GM23248 (cell line): ENCODE measurements around the gene SGCA. TPM values are rescaled to one million over a fixed set of nuclear protein-coding genes. Genes with fewer than 3 reads are reported as not detected.

ENCODE experiments used
- DNase-seq: peaks from one replicate; pipeline ENCODE4 v3.0.0-alpha.2; 2015
- H2AFZ ChIP-seq: fragments of 200-600 bp; sonication (generic); 2 replicates; pipeline ENCODE4 v1.6.1; 2016; ENCODE audit warnings: antibody characterized with exemption
- H3F3A ChIP-seq: fragments of 200-600 bp; sonication (generic); 2 replicates; pipeline ENCODE4 v1.6.1; 2016; ENCODE audit warnings: mild to moderate bottlenecking, antibody characterized with exemption, mixed run types; ENCODE audit not compliant: insufficient read depth
- H3K27ac ChIP-seq: fragments of 200-600 bp; sonication (generic); 2 replicates; pipeline ENCODE4 v1.5.1; 2016; ENCODE audit warnings: mild to moderate bottlenecking
- H3K27me3 ChIP-seq: fragments of 200-600 bp; sonication (generic); replicated peaks from 2 replicates; pipeline ENCODE4 v1.6.1; 2016; ENCODE audit warnings: mild to moderate bottlenecking; ENCODE audit not compliant: insufficient read depth
- H3K36me3 ChIP-seq: fragments of 200-600 bp; sonication (generic); 2 replicates; pipeline ENCODE4 v1.6.1; 2016; ENCODE audit warnings: low read depth, mild to moderate bottlenecking
- H3K4me1 ChIP-seq: fragments of 200-600 bp; sonication (generic); 2 replicates; pipeline ENCODE4 v1.6.1; 2016; ENCODE audit warnings: mild to moderate bottlenecking; ENCODE audit not compliant: insufficient read depth
- H3K4me2 ChIP-seq: fragments of 200-600 bp; sonication (generic); one replicate; pipeline ENCODE4 v1.6.1; 2016; ENCODE audit warnings: mild to moderate bottlenecking; ENCODE audit not compliant: unreplicated experiment
- H3K4me3 ChIP-seq: fragments of 200-600 bp; sonication (generic); 2 replicates; pipeline ENCODE4 v1.5.1; 2016; ENCODE audit warnings: mild to moderate bottlenecking
- H3K79me2 ChIP-seq: fragments of 200-600 bp; sonication (generic); 2 replicates; pipeline ENCODE4 v1.6.1; 2016; ENCODE audit warnings: mild to moderate bottlenecking; ENCODE audit not compliant: insufficient read depth
- H3K9ac ChIP-seq: fragments of 200-600 bp; sonication (generic); 2 replicates; pipeline ENCODE4 v1.6.1; 2016; ENCODE audit warnings: mild to moderate bottlenecking
- H3K9me2 ChIP-seq: fragments of 200-600 bp; sonication (generic); 2 replicates; pipeline ENCODE4 v1.6.1; 2016; ENCODE audit warnings: mixed run types, mild to moderate bottlenecking, moderate library complexity; ENCODE audit not compliant: insufficient read depth
- H3K9me3 ChIP-seq: fragments of 200-600 bp; sonication (generic); one replicate; pipeline ENCODE4 v1.6.1; 2017; ENCODE audit warnings: low read depth
- H4K20me1 ChIP-seq: fragments of 200-600 bp; sonication (generic); 2 replicates; pipeline ENCODE4 v1.6.0; 2016; ENCODE audit not compliant: insufficient read depth
- EZH2 ChIP-seq: fragments of 200-600 bp; sonication (generic); IDR thresholded peaks from 2 replicates; pipeline ENCODE4 v1.6.1; 2018; ENCODE audit warnings: antibody characterized with exemption, mild to moderate bottlenecking; ENCODE audit not compliant: insufficient read depth, poor library complexity, severe bottlenecking
- EZH2phosphoT487 ChIP-seq: fragments of 200-600 bp; sonication (generic); IDR thresholded peaks from 2 replicates; pipeline ENCODE4 v1.6.1; 2018; ENCODE audit warnings: antibody characterized with exemption, moderate library complexity, mild to moderate bottlenecking, low read depth; ENCODE audit not compliant: insufficient read depth
- WGBS, 2 experiments: methylation state at CpG; one replicate each; pipeline ENCODE4 v1.1.6; 2015 to 2017; ENCODE audit warnings: low lambda C conversion rate in 2 of 2, low coverage in 1 of 2; ENCODE audit errors: missing lambda C conversion rate in 2 of 2; 5-methylcytosine and 5-hydroxymethylcytosine counted together
- in situ Hi-C: fragments of 300-500 bp; cut with MboI; formaldehyde crosslinking; loops from 2 replicates; pipeline ENCODE4 v1.15.0; 2020
- polyA plus RNA-seq: library from polyadenylated mRNA; unstranded; fragments of >200 nt; fragmentation: Nextera tagmentation; extraction: Ambion mirVana; gene quantifications from 2 replicates; pipeline ENCODE4 v1.2.1, GENCODE V29; 2016
- total RNA-seq: library from RNA; depleted of rRNA; stranded (reverse); fragments of >200 nt; shearing (Covaris generic); gene quantifications from 2 replicates; pipeline ENCODE4 v1.2.3, GENCODE V29; 2014

SGCA gene
- total and polyA plus RNA-seq, 2 experiments from 2014 or later, result 1.8 TPM; not detected in 1

DNA sequence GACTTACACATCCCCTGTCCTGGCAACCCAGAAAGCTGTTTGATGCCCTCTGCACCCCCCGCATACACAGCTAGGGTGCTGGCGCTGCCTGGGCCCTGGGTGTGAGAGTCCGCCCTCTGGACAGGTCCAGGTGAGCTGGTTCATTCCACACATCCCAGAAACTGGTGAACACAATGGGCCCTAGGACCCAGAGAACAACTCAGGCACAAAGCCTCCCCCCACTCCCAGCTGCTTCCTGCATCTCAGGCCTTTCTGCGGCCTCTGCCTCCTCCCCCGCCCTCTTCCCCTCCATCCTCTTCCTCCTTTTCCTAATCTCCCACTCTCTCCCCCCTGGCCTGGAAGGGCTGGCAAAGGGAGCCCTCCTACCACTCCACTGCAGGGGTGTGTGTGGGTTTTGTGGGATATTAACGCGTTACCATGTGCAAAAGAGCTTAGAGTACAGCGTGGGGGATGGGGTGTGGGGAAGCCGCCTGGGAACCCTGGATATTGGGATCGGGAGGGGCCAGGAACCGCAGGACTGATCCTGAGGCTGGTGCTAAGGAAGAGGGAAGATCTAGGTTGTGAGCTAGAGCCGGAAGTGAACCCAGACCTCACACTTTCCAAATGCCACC is 13.8 kb upstream of the SGCA start:
- Histone ChIP-seq H3K27ac (peak overlapping the region; percentile 66), H3K9ac (peak overlapping the region; percentile 78), H3K36me3 (no peaks in the 10 kb centered on the region), H3K9me3 (no peaks in the 10 kb centered on the region), H3K4me3 (peak overlapping the region; percentile 83), H3F3A (peaks cover 30% of the 10 kb centered on the region), H3K79me2 (peaks cover 36% of the 10 kb centered on the region), H3K27me3 (no peaks in the 10 kb centered on the region), H3K4me2 (peak overlapping the region; percentile 97), H4K20me1 (no peaks in the 10 kb centered on the region), H2AFZ (peak overlapping the region; percentile 83), H3K4me1 (peaks cover 36% of the 10 kb centered on the region), H3K9me2 (no peaks in the 10 kb centered on the region)
- TF ChIP-seq EZH2 (no peak), EZH2phosphoT487 (no peak)
- in situ Hi-C loops, result no loop called here
- DNase-seq, result peak; percentile 92
- 2 to 4% methylated on average over 12 of the region's 12 CpGs for WGBS, 2 experiments

GRCh38 chr17:50152736-50153135 is 13.1 kb upstream of the SGCA start:
- Histone ChIP-seq H3K4me3 (peak overlapping the region; percentile 83; the same call in 1 of the 2 replicates), H3K27me3 (no peaks in the 10 kb centered on the region), H3K36me3 (no peaks in the 10 kb centered on the region), H3K4me2 (peak overlapping the region; percentile 97), H3K9me3 (no peaks in the 10 kb centered on the region), H3K9ac (peak overlapping the region; percentile 78; the same call in 1 of the 2 replicates), H3F3A (peaks cover 30% of the 10 kb centered on the region), H4K20me1 (no peaks in the 10 kb centered on the region), H3K79me2 (peaks cover 29% of the 10 kb centered on the region), H2AFZ (no peak overlapping the region), H3K9me2 (no peaks in the 10 kb centered on the region), H3K4me1 (peaks cover 31% of the 10 kb centered on the region), H3K27ac (no peak overlapping the region)
- no peak for DNase-seq
- 37 to 39% methylated on average over 7 of the region's 7 CpGs for WGBS, 2 experiments
- no peak for TF ChIP-seq EZH2phosphoT487
- TF ChIP-seq EZH2, result no peak
- in situ Hi-C loops, result no loop called here

DNA sequence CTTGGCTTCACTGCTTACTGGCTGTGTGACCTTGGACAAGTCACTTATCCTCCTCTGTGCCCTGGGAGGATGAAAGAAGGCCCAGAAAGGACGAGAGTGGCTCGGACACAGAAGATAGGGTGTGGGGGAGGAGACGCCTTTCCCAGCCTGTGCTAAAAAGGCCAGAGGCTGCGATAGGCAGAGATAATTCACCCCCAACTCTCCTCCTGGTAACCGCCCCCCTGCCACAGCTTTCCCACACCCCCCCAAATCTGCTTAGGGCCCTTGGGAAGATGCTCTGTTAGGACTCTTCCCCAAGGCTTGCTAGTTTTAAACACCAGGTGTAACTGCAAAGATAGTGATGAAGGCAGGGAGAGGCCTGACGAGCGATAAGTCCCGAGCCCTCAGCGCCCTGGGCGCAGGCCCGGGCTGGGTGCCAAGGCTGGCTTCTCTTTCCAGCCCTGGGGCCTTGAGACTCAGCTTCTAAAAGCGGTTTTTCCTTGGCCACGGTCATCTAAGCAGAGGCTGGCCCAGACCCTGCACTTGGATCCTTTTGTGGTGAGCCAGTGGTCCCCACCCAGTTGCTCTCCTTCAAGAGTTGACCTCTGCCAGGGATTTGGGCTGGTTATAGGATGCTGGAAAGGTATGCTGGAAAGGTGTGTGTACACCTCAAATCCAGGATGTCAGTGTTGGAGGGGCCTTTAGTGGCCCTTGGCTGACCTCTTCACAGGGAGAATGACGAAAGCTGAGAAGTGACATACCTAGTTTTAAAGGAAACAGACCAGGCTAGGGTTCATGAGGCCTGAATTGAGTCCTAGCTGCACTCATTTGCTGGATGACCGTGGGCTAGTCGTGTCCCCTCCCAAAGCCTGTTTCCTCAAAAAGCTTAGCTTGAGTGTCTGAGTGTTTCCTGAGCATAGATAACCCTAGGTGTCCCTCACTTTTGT is 11.9 kb upstream of the SGCA start:
- TF ChIP-seq EZH2phosphoT487 (no peak), EZH2 (no peak)
- in situ Hi-C loops, result no loop called here
- Histone ChIP-seq H3K27me3 (no peaks in the 10 kb centered on the region), H3F3A (peaks cover 30% of the 10 kb centered on the region), H3K9me2 (no peaks in the 10 kb centered on the region), H3K36me3 (no peaks in the 10 kb centered on the region), H3K4me3 (no peak overlapping the region), H3K9ac (no peak overlapping the region), H3K4me2 (no peak overlapping the region), H3K79me2 (peaks cover 18% of the 10 kb centered on the region), H2AFZ (no peak overlapping the region), H3K9me3 (no peaks in the 10 kb centered on the region), H3K4me1 (peaks cover 31% of the 10 kb centered on the region), H4K20me1 (no peaks in the 10 kb centered on the region), H3K27ac (peak overlapping the region; percentile 24; the same call in 1 of the 2 replicates)
- peak; percentile 68 for DNase-seq
- 44 to 46% methylated on average over 16 of the region's 16 CpGs for WGBS, 2 experiments

DNA sequence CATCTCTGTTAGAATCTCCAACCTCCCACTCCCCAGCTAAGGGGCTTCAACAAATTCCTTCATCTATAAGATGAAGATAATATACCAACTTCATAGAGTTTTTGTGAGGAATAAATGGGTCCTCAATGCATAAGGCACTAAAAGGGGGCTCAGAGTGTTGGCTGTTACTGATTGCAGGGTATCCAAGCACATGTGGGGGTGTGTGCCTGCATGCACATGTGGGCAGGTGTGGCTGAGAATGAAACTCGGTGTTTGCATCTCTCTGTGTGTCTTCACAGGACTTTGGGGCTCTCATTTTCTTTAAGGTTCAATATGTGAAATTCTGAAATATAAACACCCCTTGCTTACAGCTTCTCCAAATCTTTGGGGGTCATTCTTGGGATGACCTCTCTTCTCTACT is 11.2 kb upstream of the SGCA start:
- TF ChIP-seq EZH2 (no peak), EZH2phosphoT487 (no peak)
- peaks cover 31% of the 10 kb centered on the region for H3K4me1 ChIP-seq
- H3K9ac ChIP-seq, result no peak overlapping the region
- H4K20me1 ChIP-seq, result no peaks in the 10 kb centered on the region
- peaks cover 30% of the 10 kb centered on the region for H3F3A ChIP-seq
- H3K79me2 ChIP-seq, result peaks cover 12% of the 10 kb centered on the region
- no peaks in the 10 kb centered on the region for H3K27me3 ChIP-seq
- H3K4me3 ChIP-seq, result no peak overlapping the region
- in situ Hi-C loops, result no loop called here
- no peaks in the 10 kb centered on the region for H3K9me3 ChIP-seq
- H2AFZ ChIP-seq, result no peak overlapping the region
- H3K9me2 ChIP-seq, result no peaks in the 10 kb centered on the region
- no peak for DNase-seq
- peak overlapping the region; percentile 78 for H3K27ac ChIP-seq
- H3K36me3 ChIP-seq, result no peaks in the 10 kb centered on the region
- peak overlapping the region; percentile 43 for H3K4me2 ChIP-seq
- 0 to 6% methylated on average over 1 of the region's 1 CpG for WGBS, 2 experiments
